ENCODE data around the gene ANKHD1.
"Not testable (repeated sequence)": the region's sequence is repeated elsewhere in the genome, so short reads cannot be mapped to it uniquely, and the experiment has no call there.

ANKHD1 gene

GRCh38 chr5:140566665-140567064 is 165.0 kb downstream of the ANKHD1 start:
- DNase-seq: no peak

GRCh38 chr5:140567136-140567818 is 165.6 kb downstream of the ANKHD1 start:
- no peak for DNase-seq

- DNase-seq: no peak
Measured at GRCh38 chr5:140567871-140568270, 166.2 kb downstream of the ANKHD1 start.

- DNase-seq: no peak
Measured at GRCh38 chr5:140568443-140569063, 166.9 kb downstream of the ANKHD1 start.

GRCh38 chr5:140569197-140569596 is 167.6 kb downstream of the ANKHD1 start:
- DNase-seq: no peak

GRCh38 chr5:140570058-140570457 is 168.4 kb downstream of the ANKHD1 start:
- DNase-seq: no peak

GRCh38 chr5:140570488-140570887 is 168.9 kb downstream of the ANKHD1 start:
- DNase-seq: no peak

GRCh38 chr5:140571105-140571504 is 169.5 kb downstream of the ANKHD1 start:
- no peak for DNase-seq

GRCh38 chr5:140573683-140574082 is 172.1 kb downstream of the ANKHD1 start:
- no peak for DNase-seq

GRCh38 chr5:140574165-140574564 is 172.5 kb downstream of the ANKHD1 start:
- no peak for DNase-seq

- DNase-seq: no peak
Measured at GRCh38 chr5:140575309-140575708, 173.7 kb downstream of the ANKHD1 start.

- DNase-seq: no peak
Measured at GRCh38 chr5:140576776-140577201, 175.2 kb downstream of the ANKHD1 start.

- not testable (repeated sequence) for DNase-seq
Measured at GRCh38 chr5:140579188-140579747, 177.6 kb downstream of the ANKHD1 start.

GRCh38 chr5:140587495-140587894 is 185.9 kb downstream of the ANKHD1 start:
- DNase-seq: no peak

GRCh38 chr5:140588311-140589070 is 186.9 kb downstream of the ANKHD1 start:
- DNase-seq: no peak

Data from effector CD4-positive, alpha-beta T cell (primary cell).